ENCODE measurements around the gene SWT1. TPM values are rescaled to one million over a fixed set of nuclear protein-coding genes. Genes with fewer than 3 reads are reported as not detected.

SWT1 gene
- 1.2 to 1.6 TPM (median 1.4 TPM) in 5 replicates for total RNA-seq (2022; extraction: Qiagen RNA extraction)

GRCh38 chr1:185156854-185157598 is at the start of gene SWT1, which contains the start of gene TRMT1L:
Gene SWT1, plus strand, starts transcription at chr1:185157167. Its CDS starts 3,675 bp downstream, at chr1:185160842.
Gene TRMT1L, minus strand, starts transcription at chr1:185156953. Its CDS starts 241 bp downstream, at chr1:185156712.

GRCh38 chr1:185317034-185317885 is 160.3 kb downstream of the SWT1 start, which contains the start of gene IVNS1ABP:
Gene IVNS1ABP, minus strand, starts transcription at chr1:185317243. Its CDS starts 7,750 bp downstream, at chr1:185309493.

Other genes starting within 250 kb of the SWT1 start
- 0.81 to 1.3 TPM (median 0.90 TPM) in 5 replicates for gene NIBAN1, start 182.7 kb upstream of the SWT1 start, total RNA-seq (2022; extraction: Qiagen RNA extraction)
- gene RNF2, start 111.6 kb upstream of the SWT1 start, total RNA-seq (2022; extraction: Qiagen RNA extraction) = 13.6 to 25.8 TPM (median 17.4 TPM) in 5 replicates
- gene TRMT1L, start 214 bp upstream of the SWT1 start, total RNA-seq (2022; extraction: Qiagen RNA extraction) = 10.2 to 15.3 TPM (median 12.9 TPM) in 5 replicates
- gene IVNS1ABP, start 160.1 kb downstream of the SWT1 start, total RNA-seq (2022; extraction: Qiagen RNA extraction) = 24.7 to 27.7 TPM (median 25.7 TPM) in 5 replicates